Measurements from ENCODE around the gene PRKCZ. TPM values are rescaled to one million over a fixed set of nuclear protein-coding genes. Genes with fewer than 3 reads are reported as not detected.

The PRKCZ gene
- total RNA-seq, 1 donor, result 1.6 TPM

DNA sequence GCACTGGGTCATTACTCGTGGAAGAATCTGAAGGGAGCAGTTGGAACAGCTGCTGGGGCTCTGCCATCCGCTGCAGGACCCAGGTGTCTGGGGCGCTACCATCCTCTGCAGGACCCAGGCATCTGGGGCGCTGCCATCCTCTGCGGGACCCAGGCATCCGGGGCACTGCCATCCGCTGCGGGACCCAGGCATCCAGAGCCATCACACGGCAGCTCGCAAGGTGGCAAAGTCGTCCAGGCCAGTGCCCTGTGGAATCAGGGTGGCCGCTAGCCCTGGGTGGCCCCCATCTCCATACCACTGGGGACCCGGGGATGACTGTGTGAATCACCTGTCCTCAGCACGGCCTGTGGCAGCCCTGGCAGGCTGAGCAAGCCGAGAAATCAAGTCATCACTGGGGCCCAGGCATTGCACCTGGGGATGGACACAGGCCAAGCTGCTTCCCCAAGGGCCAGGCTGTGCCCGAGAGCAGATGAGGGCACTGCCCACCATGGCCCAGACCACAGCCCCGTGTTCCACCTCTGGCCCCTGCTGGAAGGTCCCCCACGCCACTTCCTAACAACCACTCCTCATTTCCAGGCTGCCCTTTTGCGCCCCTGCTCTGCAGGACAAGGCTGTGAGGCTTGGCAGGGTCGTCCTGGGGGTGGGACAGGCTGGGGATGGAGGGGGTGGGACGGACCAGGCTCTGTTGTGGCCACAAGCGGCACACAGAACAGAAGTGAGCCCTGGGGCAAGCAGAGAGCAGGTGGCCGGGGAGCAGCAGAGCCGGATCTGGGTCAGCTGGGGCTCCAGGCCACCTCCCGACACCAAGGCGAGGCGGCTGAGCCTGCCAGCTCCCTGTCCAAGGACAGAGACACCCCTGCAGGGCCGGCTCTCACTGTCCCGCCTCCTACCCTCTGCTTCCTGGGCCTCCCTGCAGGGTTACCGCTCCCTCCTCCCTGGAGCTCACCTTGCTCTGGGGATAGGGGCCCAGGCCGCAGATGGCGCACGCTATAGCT is 18.4 kb upstream of the PRKCZ start:
- TF ChIP-seq, protein P1, sequence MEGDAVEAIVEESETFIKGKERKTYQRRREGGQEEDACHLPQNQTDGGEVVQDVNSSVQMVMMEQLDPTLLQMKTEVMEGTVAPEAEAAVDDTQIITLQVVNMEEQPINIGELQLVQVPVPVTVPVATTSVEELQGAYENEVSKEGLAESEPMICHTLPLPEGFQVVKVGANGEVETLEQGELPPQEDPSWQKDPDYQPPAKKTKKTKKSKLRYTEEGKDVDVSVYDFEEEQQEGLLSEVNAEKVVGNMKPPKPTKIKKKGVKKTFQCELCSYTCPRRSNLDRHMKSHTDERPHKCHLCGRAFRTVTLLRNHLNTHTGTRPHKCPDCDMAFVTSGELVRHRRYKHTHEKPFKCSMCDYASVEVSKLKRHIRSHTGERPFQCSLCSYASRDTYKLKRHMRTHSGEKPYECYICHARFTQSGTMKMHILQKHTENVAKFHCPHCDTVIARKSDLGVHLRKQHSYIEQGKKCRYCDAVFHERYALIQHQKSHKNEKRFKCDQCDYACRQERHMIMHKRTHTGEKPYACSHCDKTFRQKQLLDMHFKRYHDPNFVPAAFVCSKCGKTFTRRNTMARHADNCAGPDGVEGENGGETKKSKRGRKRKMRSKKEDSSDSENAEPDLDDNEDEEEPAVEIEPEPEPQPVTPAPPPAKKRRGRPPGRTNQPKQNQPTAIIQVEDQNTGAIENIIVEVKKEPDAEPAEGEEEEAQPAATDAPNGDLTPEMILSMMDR (IDR thresholded peaks at IDR 0.05; ENCODE audit: insufficient read depth, low read length), result no peak
- no peak for DNase-seq (ENCODE audit: low read depth)
- no peak overlapping the region for H3K4me3 ChIP-seq (ENCODE audit: low read depth, low read length)

DNA sequence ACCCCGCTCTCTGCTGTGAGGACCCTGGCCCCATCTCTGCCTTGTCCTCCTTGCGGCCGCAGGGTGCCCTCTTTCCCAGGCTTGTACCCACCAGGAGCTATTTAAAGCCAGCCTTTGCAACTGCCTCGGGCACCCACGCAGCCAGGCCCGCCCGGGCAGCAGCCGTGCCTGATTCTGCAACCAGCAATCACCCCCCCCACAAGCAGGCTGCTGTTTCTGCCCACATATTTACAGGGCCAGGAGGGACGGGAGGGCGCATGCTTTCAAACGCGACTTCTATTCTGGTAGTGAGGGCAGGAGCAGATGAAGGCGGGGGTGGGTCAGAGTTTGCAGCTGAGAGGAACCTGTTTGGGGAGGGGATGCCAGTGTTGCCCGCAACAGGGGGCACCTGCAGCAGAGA is 17.5 kb upstream of the PRKCZ start:
- TF ChIP-seq, protein P1 (IDR thresholded peaks at IDR 0.05; ENCODE audit: insufficient read depth, low read length), result no peak
- DNase-seq (ENCODE audit: low read depth), result no peak
- H3K4me3 ChIP-seq (ENCODE audit: low read depth, low read length), result no peak overlapping the region

DNA sequence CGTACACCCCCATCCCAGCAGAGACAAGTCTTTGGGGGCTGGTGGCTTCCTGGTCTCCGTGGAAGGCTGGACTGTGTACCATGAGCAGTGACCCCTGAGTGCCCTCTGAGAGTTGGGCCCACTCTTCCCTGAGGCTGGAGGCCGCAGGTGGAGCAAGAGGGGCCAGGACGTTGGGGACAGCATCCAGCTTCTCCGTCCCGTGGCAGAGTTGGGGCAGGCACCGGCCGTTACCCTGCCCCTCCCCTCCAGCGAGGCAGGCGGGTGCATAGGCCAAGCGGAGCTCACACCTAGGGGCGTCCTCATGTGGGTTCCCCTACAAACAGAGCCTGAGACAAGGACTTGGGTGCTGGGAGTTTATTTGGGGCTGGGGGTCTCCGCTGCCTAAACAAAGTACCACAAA is 17.0 kb upstream of the PRKCZ start:
- DNase-seq (ENCODE audit: low read depth), result no peak
- TF ChIP-seq, protein P1 (IDR thresholded peaks at IDR 0.05; ENCODE audit: insufficient read depth, low read length), result no peak
- no peak overlapping the region for H3K4me3 ChIP-seq (ENCODE audit: low read depth, low read length)

DNA sequence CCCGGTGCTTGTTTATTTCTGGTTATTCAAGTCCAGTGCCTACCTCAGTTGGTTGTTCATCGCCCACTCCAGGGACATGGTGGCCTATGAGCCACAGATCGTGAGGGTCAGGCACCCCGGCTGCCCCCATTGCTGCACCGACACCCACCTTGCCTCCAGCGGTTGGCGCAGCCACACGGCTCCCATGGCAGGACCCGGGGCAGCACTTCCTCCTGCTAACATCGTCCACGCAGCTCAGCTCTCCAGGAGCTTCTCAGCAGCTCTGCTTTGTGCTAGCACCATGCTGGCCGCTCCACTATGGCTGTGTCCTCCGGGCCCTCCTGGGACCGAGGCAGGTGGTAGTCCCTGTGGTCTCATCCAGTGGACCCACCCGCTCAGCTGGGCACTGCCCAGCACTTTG is 13.9 kb upstream of the PRKCZ start:
- TF ChIP-seq, protein P1 (IDR thresholded peaks at IDR 0.05; ENCODE audit: insufficient read depth, low read length), result no peak
- H3K4me3 ChIP-seq (ENCODE audit: low read depth, low read length), result no peak overlapping the region
- no peak for DNase-seq (ENCODE audit: low read depth)

DNA sequence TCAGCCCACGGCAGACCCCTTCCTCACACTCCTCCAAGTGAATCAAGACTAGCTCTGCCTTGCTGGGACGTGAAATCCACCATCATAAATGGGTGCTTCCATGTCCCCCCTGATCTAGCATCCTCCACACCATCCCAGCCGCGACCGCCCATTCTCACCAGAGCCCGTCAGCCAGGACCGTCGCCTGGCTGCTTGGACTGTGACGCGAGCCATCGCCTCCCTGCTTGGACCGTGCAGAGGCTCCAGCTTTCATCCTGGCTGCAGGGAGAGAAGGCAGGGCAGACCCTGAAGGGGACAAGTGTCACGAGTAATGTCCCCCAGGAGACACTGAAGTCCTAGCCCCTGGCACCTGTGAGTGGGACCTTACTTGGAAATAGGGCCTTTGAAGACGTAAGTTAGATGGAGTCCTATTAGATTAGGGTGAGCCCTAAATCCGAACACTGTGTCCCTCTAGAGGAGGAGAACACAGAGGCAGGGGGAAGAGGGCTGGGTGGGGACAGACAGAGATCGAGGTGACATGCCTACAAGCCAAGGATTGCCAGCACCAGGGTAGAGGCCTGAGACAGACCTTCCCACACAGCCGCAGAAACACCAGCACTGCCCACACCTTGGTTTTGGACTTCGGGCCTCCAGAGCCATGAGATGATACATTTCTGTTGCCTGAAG is 12.8 kb upstream of the PRKCZ start:
- H3K4me3 ChIP-seq (ENCODE audit: low read depth, low read length), result no peak overlapping the region
- no peak for DNase-seq (ENCODE audit: low read depth)

DNA sequence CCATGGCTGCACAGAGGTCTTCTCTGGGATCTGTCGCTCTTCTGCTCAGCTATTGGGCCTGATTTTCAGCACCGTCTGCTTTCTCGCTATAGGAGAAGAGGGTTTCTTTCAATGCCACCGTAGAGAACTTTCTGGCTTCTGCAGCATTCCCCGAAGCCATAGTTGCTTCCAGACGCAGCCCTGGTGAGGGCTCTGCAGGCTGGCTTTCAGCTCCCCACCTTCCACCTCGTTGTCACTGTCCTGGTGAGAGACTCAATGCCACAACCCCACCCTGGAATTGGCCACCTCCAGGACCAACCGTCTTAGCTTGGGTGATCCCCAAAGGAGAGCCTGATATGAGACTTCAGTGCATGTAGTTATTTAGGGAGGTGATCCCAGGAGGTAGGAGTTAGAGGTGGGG is 12.0 kb upstream of the PRKCZ start:
- TF ChIP-seq, protein P1 (IDR thresholded peaks at IDR 0.05; ENCODE audit: insufficient read depth, low read length), result no peak
- DNase-seq (ENCODE audit: low read depth), result no peak

More for the DNA sequence above, 12.8 kb upstream of the PRKCZ start:
- TF ChIP-seq, protein P1 (IDR thresholded peaks at IDR 0.05; ENCODE audit: insufficient read depth, low read length), result no peak

More for the DNA sequence above, 12.0 kb upstream of the PRKCZ start:
- H3K4me3 ChIP-seq (ENCODE audit: low read depth, low read length), result no peak overlapping the region
